Liver (tissue), 9 donors: Measurements from ENCODE around the gene WDR3. TPM values are rescaled to one million over a fixed set of nuclear protein-coding genes. Genes with fewer than 3 reads are reported as not detected.

ENCODE experiments used
- DNase-seq: peaks from one replicate; pipeline ENCODE4 v3.0.0-alpha.2; 2017; ENCODE audit warnings: low spot score
- H3K27ac ChIP-seq, 2 donors: one replicate each; pipeline ENCODE4 v1.7.0; 2013; ENCODE audit warnings: inconsistent platforms in 2 of 2, low read length in 2 of 2, control low read depth in 1 of 2, low read depth in 1 of 2, mild to moderate bottlenecking in 1 of 2
- H3K27me3 ChIP-seq, 4 donors: one replicate each; pipeline versions ENCODE4 v1.6.1 to v1.7.0; 2013; ENCODE audit warnings: low read length in 3 of 4, inconsistent platforms in 1 of 4, mild to moderate bottlenecking in 1 of 4, moderate library complexity in 1 of 4; ENCODE audit not compliant: control insufficient read depth in 4 of 4, insufficient read depth in 4 of 4
- H3K36me3 ChIP-seq, 4 donors: one replicate each; pipeline versions ENCODE4 v1.6.1 to v1.7.0; 2013; ENCODE audit warnings: low read length in 3 of 4, mild to moderate bottlenecking in 3 of 4, low read depth in 1 of 4, moderate library complexity in 1 of 4; ENCODE audit not compliant: control insufficient read depth in 4 of 4, insufficient read depth in 3 of 4
- H3K4me1 ChIP-seq, 4 donors: one replicate each; pipeline versions ENCODE4 v1.6.1 to v1.7.0; 2013; ENCODE audit warnings: low read length in 3 of 4, mild to moderate bottlenecking in 3 of 4, moderate library complexity in 1 of 4; ENCODE audit not compliant: control insufficient read depth in 4 of 4, insufficient read depth in 4 of 4
- H3K4me3 ChIP-seq, 3 donors: one replicate each; pipeline versions ENCODE4 v1.6.1 to v1.7.0; 2013; ENCODE audit warnings: low read length in 3 of 3, control low read depth in 1 of 3, low read depth in 1 of 3, mild to moderate bottlenecking in 1 of 3
- H3K9ac ChIP-seq, 2 donors: one replicate each; pipeline ENCODE4 v1.7.0; 2013; ENCODE audit warnings: low read length in 2 of 2, mild to moderate bottlenecking in 2 of 2, moderate library complexity in 2 of 2, control low read depth in 1 of 2, low read depth in 1 of 2
- H3K9me3 ChIP-seq, 4 donors: one replicate each; pipeline versions ENCODE4 v1.6.1 to v1.7.0; 2013; ENCODE audit warnings: low read length in 3 of 4; ENCODE audit not compliant: control insufficient read depth in 4 of 4
- ATF3 ChIP-seq: IDR thresholded peaks from 2 replicates; pipeline ENCODE4 v1.6.1; 2016; ENCODE audit warnings: antibody characterized with exemption
- CTCF ChIP-seq: fragments of 150-350 bp; IDR thresholded peaks from 2 replicates; pipeline ENCODE4 v1.5.1; 2017; ENCODE audit warnings: improper control_type of control experiment, low read depth, low read length; ENCODE audit not compliant: missing input control
- EGR1 ChIP-seq, 2 donors: IDR thresholded peaks; 2 replicates each; pipeline ENCODE4 v1.6.1; 2016 to 2018; ENCODE audit warnings: antibody characterized with exemption in 2 of 2, low read depth in 2 of 2
- FOXA1 ChIP-seq: IDR thresholded peaks from 2 replicates; pipeline ENCODE4 v1.6.1; 2016; ENCODE audit warnings: antibody characterized with exemption
- FOXA2 ChIP-seq: IDR thresholded peaks from 2 replicates; pipeline ENCODE4 v1.6.1; 2016; ENCODE audit warnings: antibody characterized with exemption
- GABPA ChIP-seq, 2 donors: IDR thresholded peaks in 1 of 2; conservative IDR thresholded peaks in 1 of 2; 2 replicates each; pipeline ENCODE4 v1.6.1; 2016; ENCODE audit warnings: antibody characterized with exemption in 2 of 2, mild to moderate bottlenecking in 1 of 2, moderate library complexity in 1 of 2
- HNF4A ChIP-seq, 2 donors: conservative IDR thresholded peaks; 2 replicates each; pipeline ENCODE4 v1.6.1; 2016; ENCODE audit warnings: antibody characterized with exemption in 2 of 2, mild to moderate bottlenecking in 2 of 2
- HNF4G ChIP-seq: IDR thresholded peaks from 2 replicates; pipeline ENCODE4 v1.6.1; 2016; ENCODE audit warnings: antibody characterized with exemption
- JUND ChIP-seq, 2 donors: IDR thresholded peaks; 2 replicates each; pipeline ENCODE4 v1.6.1; 2016; ENCODE audit warnings: antibody characterized with exemption in 2 of 2
- MAX ChIP-seq: IDR thresholded peaks from 2 replicates; pipeline ENCODE4 v1.6.1; 2016; ENCODE audit warnings: antibody characterized with exemption
- NR2F2 ChIP-seq: IDR thresholded peaks from 2 replicates; pipeline ENCODE4 v1.6.1; 2016; ENCODE audit warnings: antibody characterized with exemption
- RAD21 ChIP-seq, 2 donors: IDR thresholded peaks; 2 replicates each; pipeline ENCODE4 v1.6.1; 2016; ENCODE audit warnings: antibody characterized with exemption in 2 of 2, mild to moderate bottlenecking in 2 of 2
- RXRA ChIP-seq, 2 donors: IDR thresholded peaks; 2 replicates each; pipeline ENCODE4 v1.6.1; 2017 to 2018; ENCODE audit warnings: antibody characterized with exemption in 2 of 2, mild to moderate bottlenecking in 1 of 2
- SP1 ChIP-seq: IDR thresholded peaks from 2 replicates; pipeline ENCODE4 v1.6.1; 2018; ENCODE audit warnings: antibody characterized with exemption, mild to moderate bottlenecking
- TAF1 ChIP-seq: conservative IDR thresholded peaks from 2 replicates; pipeline ENCODE4 v1.6.1; 2016; ENCODE audit warnings: antibody characterized with exemption, mild to moderate bottlenecking
- YY1 ChIP-seq: IDR thresholded peaks from 2 replicates; pipeline ENCODE4 v1.6.1; 2016; ENCODE audit warnings: antibody characterized with exemption, mild to moderate bottlenecking
- ZBTB33 ChIP-seq: IDR thresholded peaks from 2 replicates; pipeline ENCODE4 v1.6.1; 2016; ENCODE audit warnings: antibody characterized with exemption
- WGBS: extraction: QIAGEN DNeasy Blood & Tissue Kit; methylation state at CpG from one replicate; pipeline ENCODE4 v1.1.7; 2013; 5-methylcytosine and 5-hydroxymethylcytosine counted together
- polyA plus RNA-seq, 2 donors: library from polyadenylated mRNA; stranded (reverse) in 1 of 2; unstranded in 1 of 2; fragments of 200-250 nt in 1 of 2; fragments of >200 nt in 1 of 2; fragmentation: Nextera tagmentation in 1 of 2; extraction: Ambion mirVana in 1 of 2; gene quantifications; one replicate each; pipeline versions ENCODE4 v1.2.1 to v1.2.3, GENCODE V29; 2013 to 2015
- total RNA-seq, 2 donors: library from RNA; depleted of rRNA; stranded (reverse); fragments of >200 nt; gene quantifications; one replicate each; pipeline ENCODE4 v1.2.3, GENCODE V29; 2014
- donor health status: healthy.
- donor health status: healthy.
- donor health status: healthy.
- donor health status: healthy.
- donor health status: healthy.

Gene WDR3
- total and polyA plus RNA-seq, 4 donors: 4.4 to 24.5 (median 11.5) TPM

- no peak overlapping the region for H3K27ac ChIP-seq
- WGBS: 94% methylated on average over 3 of the region's 3 CpGs
- H3K9me3 ChIP-seq: no peaks in the 10 kb centered on the region
- no peak for TF ChIP-seq ZBTB33
- no peak overlapping the region for H3K4me3 ChIP-seq
- H3K27me3 ChIP-seq: no peaks in the 10 kb centered on the region
- no peak overlapping the region for H3K9ac ChIP-seq
- H3K36me3 ChIP-seq: peaks cover 0 to 27% (median 8%) of the 10 kb centered on the region in 4 donors
- DNase-seq: no peak
- no peaks in the 10 kb centered on the region for H3K4me1 ChIP-seq
These were observed 34.9 kb downstream of the WDR3 start for GRCh38 chr1:117964290-117965038.

- H3K4me3 ChIP-seq: no peak overlapping the region
- no peak for DNase-seq
- no peaks in the 10 kb centered on the region for H3K27me3 ChIP-seq
- 71% methylated on average over 4 of the region's 4 CpGs for WGBS
- H3K4me1 ChIP-seq: no peaks in the 10 kb centered on the region
- H3K9me3 ChIP-seq: no peaks in the 10 kb centered on the region
- H3K27ac ChIP-seq: no peak overlapping the region
- peaks cover 0 to 5% (median 2%) of the 10 kb centered on the region in 4 donors for H3K36me3 ChIP-seq
- no peak for TF ChIP-seq ZBTB33
- TF ChIP-seq JUND (IDR thresholded peaks at IDR 0.05): no peak
- TF ChIP-seq ATF3: no peak
- no peak for TF ChIP-seq FOXA1
- TF ChIP-seq HNF4G: no peak
- H3K9ac ChIP-seq: no peak overlapping the region
These were observed 37.9 kb downstream of the WDR3 start for GRCh38 chr1:117967477-117967876.

- TF ChIP-seq FOXA1: no peak
- no peak for TF ChIP-seq EGR1 (IDR thresholded peaks at IDR 0.05; ENCODE audit: low read depth in 2 of 2)
- TF ChIP-seq SP1: no peak
- no peak for TF ChIP-seq YY1
- TF ChIP-seq TAF1: no peak
- TF ChIP-seq MAX: no peak
- TF ChIP-seq CTCF: no peak
- no peak for TF ChIP-seq RAD21 (IDR thresholded peaks at IDR 0.05)
- no peak for TF ChIP-seq JUND (IDR thresholded peaks at IDR 0.05)
- no peak for TF ChIP-seq HNF4A (conservative IDR thresholded peaks at IDR 0.05)
- TF ChIP-seq ZBTB33: no peak
- TF ChIP-seq RXRA (IDR thresholded peaks at IDR 0.05): no peak
- no peak for TF ChIP-seq HNF4G
- TF ChIP-seq GABPA (IDR thresholded peaks at IDR 0.05 in 1 of 2, conservative IDR thresholded peaks at IDR 0.05 in 1 of 2): no peak
- TF ChIP-seq FOXA2: no peak
- TF ChIP-seq NR2F2: no peak
- no peak for TF ChIP-seq ATF3
- H3K4me1 ChIP-seq: no peaks in the 10 kb centered on the region
- 14% methylated on average over 1 of the region's 1 CpG for WGBS
These were observed 38.3 kb downstream of the WDR3 start for GRCh38 chr1:117967881-117968280.

More at GRCh38 chr1:117967881-117968280, 38.3 kb downstream of the WDR3 start:
- H3K27me3 ChIP-seq: no peaks in the 10 kb centered on the region
- H3K9me3 ChIP-seq: no peaks in the 10 kb centered on the region
- H3K9ac ChIP-seq: no peak overlapping the region
- no peak for DNase-seq
- H3K27ac ChIP-seq: no peak overlapping the region
- H3K36me3 ChIP-seq: peaks cover 0 to 1% (median 0%) of the 10 kb centered on the region in 4 donors
- H3K4me3 ChIP-seq: no peak overlapping the region
